Activated T-helper 1 cell treated with anti-CD3 and anti-CD28 coated beads, Interleukin-12 subunit alpha, Interleukin-12 subunit beta, Interleukin-2, Interleukin-4 antibody, amounts not matched to agents 30 ng/mL and 10 ng/mL and 1 ng/mL, durations not matched to agents 14 hours and 24 hours and 36 hours (primary cell): ENCODE data around the gene TNFRSF17. TPM values are rescaled to one million over a fixed set of nuclear protein-coding genes. Genes with fewer than 3 reads are reported as not detected.
"Not testable (repeated sequence)": the region's sequence is repeated elsewhere in the genome, so short reads cannot be mapped to it uniquely, and the experiment has no call there.

Source experiments
- DNase-seq: peaks from one replicate; pipeline ENCODE4 v3.0.0; 2021; ENCODE audit warnings: low spot score
- H3K27ac Mint-ChIP-seq: one replicate; pipeline ENCODE4 v1.8.0; 2021; ENCODE audit warnings: mild to moderate bottlenecking, mixed read lengths
- H3K27me3 Mint-ChIP-seq: one replicate; pipeline ENCODE4 v1.8.0; 2022; ENCODE audit warnings: mild to moderate bottlenecking, moderate library complexity, mixed read lengths; ENCODE audit not compliant: insufficient read depth
- H3K36me3 Mint-ChIP-seq: one replicate; pipeline ENCODE4 v1.8.0; 2021; ENCODE audit warnings: low read depth, mixed read lengths
- H3K4me1 Mint-ChIP-seq: one replicate; pipeline ENCODE4 v1.8.0; 2021; ENCODE audit warnings: low read depth, mixed read lengths
- H3K4me3 Mint-ChIP-seq: one replicate; pipeline ENCODE4 v1.8.0; 2021; ENCODE audit warnings: mild to moderate bottlenecking, moderate library complexity, mixed read lengths
- H3K9me3 Mint-ChIP-seq: one replicate; pipeline ENCODE4 v1.8.0; 2021; ENCODE audit warnings: mixed read lengths
- intact Hi-C: fragments of 100-400 bp; cut with micrococcal nuclease; formaldehyde crosslinking; loops from one replicate; pipeline ENCODE4 v1.15.1; 2024
- total RNA-seq: library from RNA; stranded (reverse); gene quantifications from 2 replicates; pipeline ENCODE4 v1.2.3, GENCODE V29; 2022

TNFRSF17 gene
- total RNA-seq, 1 donor from 2014 or later, result not detected

DNA sequence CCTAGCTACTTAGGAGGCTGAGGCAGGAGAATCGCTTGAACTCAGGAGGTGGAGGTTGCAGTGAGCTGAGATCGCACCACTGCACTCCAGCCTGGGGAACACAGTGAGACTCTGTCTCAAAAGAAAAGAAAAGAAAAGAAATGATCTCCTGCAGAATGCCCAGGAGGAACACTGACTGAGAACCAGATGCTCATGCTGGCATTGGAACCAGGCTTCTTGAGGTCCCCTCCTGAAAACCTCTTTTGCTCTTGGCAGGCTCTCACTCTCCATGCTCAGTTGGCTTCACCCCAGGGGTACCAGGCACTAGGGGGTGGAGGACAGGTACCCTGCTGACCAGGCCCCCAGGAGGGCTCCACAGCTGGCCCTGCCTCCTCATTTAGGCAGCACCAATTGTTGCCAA is 8.5 kb upstream of the TNFRSF17 start:
- intact Hi-C loops, result no loop called here
- DNase-seq, result no peak
- no peaks in the 10 kb centered on the region for H3K27me3 Mint-ChIP-seq
- no peak overlapping the region for H3K27ac Mint-ChIP-seq
- no peaks in the 10 kb centered on the region for H3K4me1 Mint-ChIP-seq
- H3K36me3 Mint-ChIP-seq, result no peaks in the 10 kb centered on the region
- no peaks in the 10 kb centered on the region for H3K9me3 Mint-ChIP-seq
- no peak overlapping the region for H3K4me3 Mint-ChIP-seq

- Mint-ChIP-seq H3K4me3 (no peak overlapping the region), H3K4me1 (no peaks in the 10 kb centered on the region), H3K27me3 (peaks cover 2% of the 10 kb centered on the region), H3K9me3 (no peaks in the 10 kb centered on the region), H3K27ac (no peak overlapping the region), H3K36me3 (no peaks in the 10 kb centered on the region)
- intact Hi-C loops, result no loop called here
- no peak for DNase-seq
Measured at GRCh38 chr16:11957591-11958395, 7.2 kb upstream of the TNFRSF17 start.

- H3K4me1 Mint-ChIP-seq, H3K4me3 Mint-ChIP-seq, H3K36me3 Mint-ChIP-seq, H3K27ac Mint-ChIP-seq, intact Hi-C loops, H3K27me3 Mint-ChIP-seq, DNase-seq, H3K9me3 Mint-ChIP-seq: not testable (repeated sequence)
Measured at GRCh38 chr16:11962457-11962856, 2.6 kb upstream of the TNFRSF17 start.

GRCh38 chr16:11962978-11963377 is 2.0 kb upstream of the TNFRSF17 start:
- H3K4me1 Mint-ChIP-seq, H3K36me3 Mint-ChIP-seq, H3K27ac Mint-ChIP-seq, intact Hi-C loops, H3K27me3 Mint-ChIP-seq, H3K4me3 Mint-ChIP-seq, H3K9me3 Mint-ChIP-seq, DNase-seq: not testable (repeated sequence)

- H3K27me3 Mint-ChIP-seq, result peaks cover 4% of the 10 kb centered on the region
- no peak for DNase-seq
- intact Hi-C loops, result no loop called here
- H3K9me3 Mint-ChIP-seq, result no peaks in the 10 kb centered on the region
- H3K4me3 Mint-ChIP-seq, result no peak overlapping the region
- H3K36me3 Mint-ChIP-seq, result no peaks in the 10 kb centered on the region
- no peak overlapping the region for H3K27ac Mint-ChIP-seq
- no peaks in the 10 kb centered on the region for H3K4me1 Mint-ChIP-seq
Measured at GRCh38 chr16:11963706-11964105, 1.3 kb upstream of the TNFRSF17 start.

- intact Hi-C loops, result no loop called here
- H3K4me3 Mint-ChIP-seq, result no peak overlapping the region
- no peak overlapping the region for H3K27ac Mint-ChIP-seq
- H3K27me3 Mint-ChIP-seq, result peaks cover 4% of the 10 kb centered on the region
- no peaks in the 10 kb centered on the region for H3K36me3 Mint-ChIP-seq
- H3K4me1 Mint-ChIP-seq, result no peaks in the 10 kb centered on the region
- no peak for DNase-seq
- no peaks in the 10 kb centered on the region for H3K9me3 Mint-ChIP-seq
Measured at GRCh38 chr16:11966173-11966572, 1.2 kb downstream of the TNFRSF17 start.

DNA sequence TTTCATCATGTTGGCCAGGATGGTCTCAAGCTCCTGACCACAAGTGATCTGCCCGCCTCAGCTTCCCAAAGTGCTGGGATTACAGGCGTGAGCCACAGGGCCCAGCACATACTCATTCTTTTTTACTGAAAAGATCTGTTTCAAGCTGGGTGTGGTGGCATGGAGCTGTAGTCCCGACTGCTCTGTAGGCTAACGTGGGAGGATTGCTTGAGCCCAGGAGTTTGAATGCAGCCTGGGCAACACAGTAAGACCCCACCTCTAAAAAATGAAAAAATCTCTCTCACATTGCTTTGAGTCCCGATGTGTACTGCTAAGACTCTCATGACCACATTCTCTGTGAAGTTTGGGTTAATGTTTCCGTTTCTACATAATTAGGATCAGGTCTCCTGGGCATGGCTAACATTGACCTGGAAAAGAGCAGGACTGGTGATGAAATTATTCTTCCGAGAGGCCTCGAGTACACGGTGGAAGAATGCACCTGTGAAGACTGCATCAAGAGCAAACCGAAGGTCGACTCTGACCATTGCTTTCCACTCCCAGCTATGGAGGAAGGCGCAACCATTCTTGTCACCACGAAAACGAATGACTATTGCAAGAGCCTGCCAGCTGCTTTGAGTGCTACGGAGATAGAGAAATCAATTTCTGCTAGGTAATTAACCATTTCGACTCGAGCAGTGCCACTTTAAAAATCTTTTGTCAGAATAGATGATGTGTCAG is 2.3 kb downstream of the TNFRSF17 start:
- H3K27me3 Mint-ChIP-seq, result peaks cover 2% of the 10 kb centered on the region
- H3K4me3 Mint-ChIP-seq, result no peak overlapping the region
- no peaks in the 10 kb centered on the region for H3K36me3 Mint-ChIP-seq
- H3K4me1 Mint-ChIP-seq, result no peaks in the 10 kb centered on the region
- H3K9me3 Mint-ChIP-seq, result no peaks in the 10 kb centered on the region
- no peak for DNase-seq
- intact Hi-C loops, result no loop called here
- no peak overlapping the region for H3K27ac Mint-ChIP-seq

DNA sequence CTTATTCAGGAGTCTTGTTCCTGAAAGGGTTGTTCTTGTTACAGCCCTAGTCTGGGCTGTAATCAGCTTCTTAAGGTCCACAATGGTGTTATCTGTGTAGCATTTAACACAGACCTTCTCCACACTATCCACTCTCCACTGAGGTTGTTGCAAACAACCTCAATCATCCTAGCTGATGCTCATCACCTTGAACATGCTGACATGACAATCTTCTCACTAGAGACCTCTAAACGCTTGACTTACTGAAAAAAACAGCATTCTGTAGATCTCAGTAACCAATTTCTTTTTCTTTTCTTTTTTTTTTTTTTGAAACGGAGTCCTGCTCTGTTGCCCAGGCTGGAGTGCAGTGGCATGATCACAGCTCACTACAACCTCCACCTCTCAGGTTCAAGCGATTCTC is 3.6 kb downstream of the TNFRSF17 start:
- Mint-ChIP-seq H3K27me3 (peaks cover 2% of the 10 kb centered on the region), H3K9me3 (no peaks in the 10 kb centered on the region), H3K4me3 (no peak overlapping the region), H3K36me3 (no peaks in the 10 kb centered on the region), H3K4me1 (no peaks in the 10 kb centered on the region), H3K27ac (no peak overlapping the region)
- no peak for DNase-seq
- intact Hi-C loops, result no loop called here

- not testable (repeated sequence) for H3K4me1 Mint-ChIP-seq
Measured at GRCh38 chr16:11970292-11970691, 5.3 kb downstream of the TNFRSF17 start.

DNA sequence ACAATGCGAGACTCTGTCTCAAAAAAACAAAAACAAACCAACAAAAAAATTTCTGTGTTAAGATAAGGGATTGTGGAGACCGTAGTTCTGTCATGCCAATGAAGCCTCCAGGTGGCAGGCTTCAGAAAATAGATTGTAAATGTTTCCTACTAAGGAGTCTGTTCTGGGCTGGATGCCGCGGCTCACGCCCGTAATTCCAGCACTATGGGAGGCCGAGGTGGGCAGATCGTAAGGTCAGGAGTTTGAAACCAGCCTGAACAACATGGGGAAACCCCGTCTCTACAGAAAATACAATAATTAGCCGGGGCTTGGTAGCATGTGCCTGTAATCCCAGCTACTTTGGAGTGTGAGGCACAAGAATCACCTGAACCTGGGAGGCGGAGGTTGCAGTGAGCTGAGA is 7.1 kb downstream of the TNFRSF17 start:
- Mint-ChIP-seq H3K9me3 (no peaks in the 10 kb centered on the region), H3K27ac (no peak overlapping the region), H3K4me1 (peaks cover 15% of the 10 kb centered on the region), H3K27me3 (peaks cover 2% of the 10 kb centered on the region), H3K4me3 (no peak overlapping the region), H3K36me3 (peaks cover 5% of the 10 kb centered on the region)
- intact Hi-C loops, result loop anchor here (10.0 kb wide), 1 partner anchor 1027 kb away; the partner anchor contains the start of genes CLEC16A and DEXI
- DNase-seq, result no peak

More at GRCh38 chr16:11970292-11970691, 5.3 kb downstream of the TNFRSF17 start:
- not testable (repeated sequence) for H3K9me3 Mint-ChIP-seq, DNase-seq, H3K27ac Mint-ChIP-seq, H3K4me3 Mint-ChIP-seq, H3K36me3 Mint-ChIP-seq, H3K27me3 Mint-ChIP-seq
- intact Hi-C loops, result loop anchor here (10.0 kb wide), 1 partner anchor 1025 kb away; the partner anchor contains the start of genes CLEC16A and DEXI

GRCh38 chr16:11973070-11973469 is 8.1 kb downstream of the TNFRSF17 start:
- DNase-seq, result no peak
- intact Hi-C loops, result loop anchor here (10.0 kb wide), 1 partner anchor 1028 kb away; the partner anchor contains the start of genes CLEC16A and DEXI
- Mint-ChIP-seq H3K27me3 (peaks cover 2% of the 10 kb centered on the region), H3K27ac (no peak overlapping the region), H3K4me3 (no peak overlapping the region), H3K4me1 (peaks cover 25% of the 10 kb centered on the region), H3K36me3 (peaks cover 5% of the 10 kb centered on the region), H3K9me3 (no peaks in the 10 kb centered on the region)

DNA sequence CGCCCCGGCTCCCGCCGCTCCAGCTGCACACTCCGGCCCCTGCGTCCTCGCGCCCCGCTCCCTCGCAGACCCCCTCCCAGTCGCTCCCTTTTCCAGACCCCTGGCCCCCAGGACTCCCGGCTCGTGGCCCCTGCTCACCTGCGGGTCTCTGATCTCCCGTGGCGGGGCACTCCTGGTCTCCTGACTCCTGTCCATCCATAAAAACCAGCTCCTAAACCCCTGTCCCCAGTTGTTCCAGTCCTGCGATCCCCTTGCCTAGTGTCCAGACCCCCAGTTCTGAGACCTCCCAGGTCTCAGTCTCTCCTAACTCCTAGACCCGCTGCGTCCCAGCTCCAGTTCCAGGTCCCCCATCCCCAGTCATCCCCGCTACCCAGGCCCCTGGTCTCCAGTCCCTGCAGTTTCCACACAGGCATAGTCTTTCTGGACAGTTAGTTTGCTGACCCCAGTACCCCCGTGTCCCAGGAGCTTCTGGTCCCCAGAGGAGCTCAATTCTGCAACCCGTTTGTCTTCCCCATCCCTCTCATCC is 11.9 kb downstream of the TNFRSF17 start:
- H3K9me3 Mint-ChIP-seq, result no peaks in the 10 kb centered on the region
- H3K4me3 Mint-ChIP-seq, result peak overlapping the region; percentile 96
- intact Hi-C loops, result loop anchor here (1.0 to 10.0 kb wide), 7 partner anchors 61 to 1032 kb away; partner anchors contain the start of genes CLEC16A, DEXI and RSL1D1
- H3K27ac Mint-ChIP-seq, result peak overlapping the region; percentile 84
- peaks cover 2% of the 10 kb centered on the region for H3K27me3 Mint-ChIP-seq
- H3K4me1 Mint-ChIP-seq, result peaks cover 30% of the 10 kb centered on the region
- DNase-seq, result no peak
- peaks cover 5% of the 10 kb centered on the region for H3K36me3 Mint-ChIP-seq
